HepG2 (cell line): ENCODE results near the gene DST. TPM values are rescaled to one million over a fixed set of nuclear protein-coding genes. Genes with fewer than 3 reads are reported as not detected.

Experiments
- AGO1 ChIP-seq: fragments of 200-400 bp; formaldehyde crosslinking; IDR thresholded peaks from 2 replicates; pipeline ENCODE4 v1.6.1; 2017; ENCODE audit warnings: mild to moderate bottlenecking, low read depth, low read length, moderate library complexity; ENCODE audit not compliant: poor library complexity, severe bottlenecking
- ATAD3A ChIP-seq: sonication (generic); formaldehyde crosslinking; IDR thresholded peaks from 2 replicates; pipeline ENCODE4 v1.4.0; 2020; ENCODE audit warnings: missing genetic modification reagents
- GATA4 ChIP-seq: sonication (generic); IDR thresholded peaks from 2 replicates; pipeline ENCODE4 v1.6.1; 2016; ENCODE audit warnings: antibody characterized with exemption, low read depth, borderline replicate concordance
- HOXA3 ChIP-seq: sonication (generic); formaldehyde crosslinking; IDR thresholded peaks from 2 replicates; pipeline ENCODE4 v1.5.0; 2020; ENCODE audit warnings: missing genetic modification reagents
- HOXA7 ChIP-seq: sonication (generic); formaldehyde crosslinking; IDR thresholded peaks from 2 replicates; pipeline ENCODE4 v1.8.1; 2022; ENCODE audit warnings: mild to moderate bottlenecking, missing genetic modification reagents, moderate library complexity
- IRF2 ChIP-seq: IDR thresholded peaks from 2 replicates; pipeline ENCODE4 v1.6.1; 2018; ENCODE audit warnings: missing genetic modification reagents, missing compliant biosample characterization
- JUND ChIP-seq: sonication (generic); formaldehyde crosslinking; IDR thresholded peaks from 2 replicates; pipeline ENCODE4 v1.8.0; 2022; ENCODE audit warnings: mild to moderate bottlenecking, missing genetic modification reagents
- KDM4B ChIP-seq: sonication (generic); formaldehyde crosslinking; IDR thresholded peaks from 2 replicates; pipeline ENCODE4 v1.4.0; 2020; ENCODE audit warnings: missing genetic modification reagents
- LBX2 ChIP-seq: sonication (generic); formaldehyde crosslinking; IDR thresholded peaks from 2 replicates; pipeline ENCODE4 v1.5.0; 2020; ENCODE audit warnings: missing genetic modification reagents, mild to moderate bottlenecking, borderline replicate concordance
- MED1 ChIP-seq: sonication (generic); formaldehyde crosslinking; IDR thresholded peaks from 2 replicates; pipeline ENCODE4 v1.4.0; 2020; ENCODE audit warnings: missing genetic modification reagents
- MEIS2 ChIP-seq: sonication (generic); formaldehyde crosslinking; IDR thresholded peaks from 2 replicates; pipeline ENCODE4 v1.9.0; 2021; ENCODE audit warnings: mild to moderate bottlenecking, missing genetic modification reagents
- PAWR ChIP-seq: sonication (generic); formaldehyde crosslinking; IDR thresholded peaks from 2 replicates; pipeline ENCODE4 v1.4.0; 2020; ENCODE audit warnings: missing genetic modification reagents, mild to moderate bottlenecking, borderline replicate concordance
- RBAK ChIP-seq: sonication (generic); formaldehyde crosslinking; IDR thresholded peaks from 2 replicates; pipeline ENCODE4 v1.5.1; 2020; ENCODE audit warnings: mild to moderate bottlenecking, missing genetic modification reagents
- RFXANK ChIP-seq: IDR thresholded peaks from 2 replicates; pipeline ENCODE4 v1.6.1; 2016
- SALL1 ChIP-seq: sonication (generic); formaldehyde crosslinking; IDR thresholded peaks from 2 replicates; pipeline ENCODE4 v1.8.0; 2022; ENCODE audit warnings: mild to moderate bottlenecking, missing genetic modification reagents
- TEAD3 ChIP-seq: optimal IDR thresholded peaks from 2 replicates; pipeline ENCODE3; 2016; ENCODE audit warnings: borderline replicate concordance
- THAP11 ChIP-seq: IDR thresholded peaks from 2 replicates; pipeline ENCODE4 v1.6.1; 2016; ENCODE audit warnings: missing biosample characterization, missing genetic modification reagents
- ZHX1 ChIP-seq: sonication (generic); formaldehyde crosslinking; IDR thresholded peaks from 2 replicates; pipeline ENCODE4 v1.8.1; 2022; ENCODE audit warnings: low read depth, mild to moderate bottlenecking, missing genetic modification reagents
- ZKSCAN1 ChIP-seq: fragments of 150-350 bp; IDR thresholded peaks from 2 replicates; pipeline ENCODE4 v1.6.1; 2014; ENCODE audit warnings: low read length
- ZNF335 ChIP-seq: sonication (generic); formaldehyde crosslinking; IDR thresholded peaks from 2 replicates; pipeline ENCODE4 v1.4.0; 2020; ENCODE audit warnings: missing genetic modification reagents
- ZNF350 ChIP-seq: sonication (generic); formaldehyde crosslinking; IDR thresholded peaks from 2 replicates; pipeline ENCODE4 v1.4.0; 2020; ENCODE audit warnings: mild to moderate bottlenecking, low read depth, missing genetic modification reagents, borderline replicate concordance
- ZNF704 ChIP-seq: sonication (generic); formaldehyde crosslinking; IDR thresholded peaks from 2 replicates; pipeline ENCODE4 v1.8.1; 2023; ENCODE audit warnings: mild to moderate bottlenecking, inconsistent platforms, moderate library complexity, missing genetic modification reagents, borderline replicate concordance
- ZNF775 ChIP-seq: sonication (generic); formaldehyde crosslinking; IDR thresholded peaks from 2 replicates; pipeline ENCODE4 v1.4.0; 2020; ENCODE audit warnings: missing genetic modification reagents, mild to moderate bottlenecking, moderate library complexity, borderline replicate concordance
- ZNF891 ChIP-seq: sonication (generic); formaldehyde crosslinking; IDR thresholded peaks from 2 replicates; pipeline ENCODE4 v1.5.0; 2020; ENCODE audit warnings: mild to moderate bottlenecking, missing genetic modification reagents
- ZSCAN5A ChIP-seq: sonication (generic); formaldehyde crosslinking; IDR thresholded peaks from 2 replicates; pipeline ENCODE4 v1.8.0; 2022; ENCODE audit warnings: mild to moderate bottlenecking, missing genetic modification reagents, borderline replicate concordance
- polyA plus RNA-seq, 8 experiments: library from polyadenylated mRNA; depleted of rRNA in 3 of 8; stranded (reverse) in 7 of 8; unstranded in 1 of 8; fragments of >200 nt; fragmentation: Illumina TruSeq in 4 of 8; extraction: Trizol in 4 of 8; gene quantifications; 2 replicates each; pipeline versions ENCODE4 v1.2.1 to v1.2.3, GENCODE V29; 2011 to 2016; ENCODE audit warnings: low read depth in 4 of 8, missing spikeins in 1 of 8, mixed read lengths in 1 of 8; ENCODE audit not compliant: insufficient read depth in 1 of 8
- total RNA-seq, 5 experiments: library from RNA; depleted of rRNA; stranded (reverse); fragments of >200 nt; fragmentation: Illumina TruSeq; extraction: Trizol; gene quantifications; 2 replicates each; pipeline ENCODE4 v1.2.3, GENCODE V29; 2016; ENCODE audit warnings: low read depth in 1 of 5

The DST gene
- total and polyA plus RNA-seq, 2 of the 13 experiments (the other 11 are each of a cell fraction or from before 2014, with no cell fraction given): 64.4 to 89.0 TPM

GRCh38 chr6:56541030-56541600 is 101.6 kb downstream of the DST start (continued):
- peak; percentile 58; the same call in 1 of the 2 replicates for TF ChIP-seq ZHX1
- TF ChIP-seq ZNF350: no peak
- peak; percentile 79; the same call in 1 of the 2 replicates for TF ChIP-seq IRF2 (CRISPR knock-in tag)
- TF ChIP-seq MED1 (CRISPR knock-in tag): peak; percentile 32; the same call in 1 of the 2 replicates
- no peak for TF ChIP-seq ZNF891 (CRISPR knock-in tag)
- no peak for TF ChIP-seq HOXA7 (CRISPR knock-in tag)
- no peak for TF ChIP-seq LBX2 (CRISPR knock-in tag)
- TF ChIP-seq ZKSCAN1: no peak
- TF ChIP-seq ZNF335: 0 out of 2 replicates have a peak, but pooled peaks have one; percentile 44
- TF ChIP-seq RFXANK (CRISPR knock-in tag): no peak
- no peak for TF ChIP-seq ZNF775 (CRISPR knock-in tag)
- TF ChIP-seq ZSCAN5A: peak; percentile 51; the same call in 1 of the 2 replicates
- no peak for TF ChIP-seq AGO1
- TF ChIP-seq PAWR: no peak
- TF ChIP-seq JUND: no peak
- TF ChIP-seq RBAK (CRISPR knock-in tag): no peak
- no peak for TF ChIP-seq MEIS2 (CRISPR knock-in tag)
- no peak for TF ChIP-seq KDM4B (CRISPR knock-in tag)
- no peak for TF ChIP-seq THAP11
- TF ChIP-seq GATA4: no peak; the same call in 1 of the 2 replicates
- peak; percentile 36 for TF ChIP-seq TEAD3 (CRISPR knock-in tag)
- TF ChIP-seq ATAD3A (CRISPR knock-in tag): no peak
- TF ChIP-seq SALL1: peak; percentile 74; the same call in 1 of the 2 replicates
- peak; percentile 69; the same call in 1 of the 2 replicates for TF ChIP-seq HOXA3 (CRISPR knock-in tag)
- TF ChIP-seq ZNF704: no peak
